Activated T-cell treated with anti-CD3 and anti-CD28 coated beads, Interleukin-2, amount 50 U/mL, for 4 hours (primary cell): ENCODE data around the gene FGF21. TPM values are rescaled to one million over a fixed set of nuclear protein-coding genes. Genes with fewer than 3 reads are reported as not detected.
"Not testable (repeated sequence)": the region's sequence is repeated elsewhere in the genome, so short reads cannot be mapped to it uniquely, and the experiment has no call there.

ENCODE experiments used
- ATAC-seq, 2 donors: fragments of 200-7000 bp; cut with Tn5 transposase; one replicate each; pipeline ENCODE4 v1.10.0; 2021
- DNase-seq: peaks from one replicate; pipeline ENCODE4 v3.0.0-alpha.2; 2020
- H3K27me3 Mint-ChIP-seq: one replicate; pipeline ENCODE4 v1.8.0; 2021; ENCODE audit warnings: low read depth, mixed read lengths
- H3K36me3 Mint-ChIP-seq: one replicate; pipeline ENCODE4 v1.8.0; 2022; ENCODE audit warnings: mixed read lengths; ENCODE audit not compliant: insufficient read depth
- H3K4me1 Mint-ChIP-seq: one replicate; pipeline ENCODE4 v1.8.0; 2021; ENCODE audit warnings: low read depth, mixed read lengths
- H3K4me3 Mint-ChIP-seq: one replicate; pipeline ENCODE4 v1.8.0; 2021; ENCODE audit warnings: mild to moderate bottlenecking, moderate library complexity, mixed read lengths
- H3K9me3 Mint-ChIP-seq: one replicate; pipeline ENCODE4 v1.8.0; 2021; ENCODE audit warnings: mixed read lengths
- total RNA-seq, 3 donors: library from RNA; stranded (reverse); gene quantifications; one replicate each; pipeline ENCODE4 v1.2.1, GENCODE V29; 2021

The FGF21 gene
- total RNA-seq, 3 donors from 2014 or later = not detected

DNA sequence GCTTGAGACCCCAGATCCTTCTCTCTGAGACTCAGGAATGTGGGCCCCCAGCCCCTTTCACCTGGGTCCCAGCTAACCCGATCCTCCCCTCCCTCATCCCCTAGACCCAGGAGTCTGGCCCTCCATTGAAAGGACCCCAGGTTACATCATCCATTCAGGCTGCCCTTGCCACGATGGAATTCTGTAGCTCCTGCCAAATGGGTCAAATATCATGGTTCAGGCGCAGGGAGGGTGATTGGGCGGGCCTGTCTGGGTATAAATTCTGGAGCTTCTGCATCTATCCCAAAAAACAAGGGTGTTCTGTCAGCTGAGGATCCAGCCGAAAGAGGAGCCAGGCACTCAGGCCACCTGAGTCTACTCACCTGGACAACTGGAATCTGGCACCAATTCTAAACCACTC is 463 bp downstream of the FGF21 start:
- ATAC-seq (no peak), DNase-seq (no peak)
- Mint-ChIP-seq H3K4me3 (no peak overlapping the region), H3K4me1 (peaks cover 18% of the 10 kb centered on the region), H3K9me3 (no peaks in the 10 kb centered on the region), H3K27me3 (peaks cover 31% of the 10 kb centered on the region), H3K36me3 (no peaks in the 10 kb centered on the region)

- DNase-seq (no peak), ATAC-seq (no peak)
- Mint-ChIP-seq H3K4me1 (peaks cover 15% of the 10 kb centered on the region), H3K27me3 (peaks cover 27% of the 10 kb centered on the region), H3K36me3 (no peaks in the 10 kb centered on the region), H3K9me3 (no peaks in the 10 kb centered on the region), H3K4me3 (no peak overlapping the region)
These were observed 888 bp downstream of the FGF21 start for GRCh38 chr19:48756212-48756611.

DNA sequence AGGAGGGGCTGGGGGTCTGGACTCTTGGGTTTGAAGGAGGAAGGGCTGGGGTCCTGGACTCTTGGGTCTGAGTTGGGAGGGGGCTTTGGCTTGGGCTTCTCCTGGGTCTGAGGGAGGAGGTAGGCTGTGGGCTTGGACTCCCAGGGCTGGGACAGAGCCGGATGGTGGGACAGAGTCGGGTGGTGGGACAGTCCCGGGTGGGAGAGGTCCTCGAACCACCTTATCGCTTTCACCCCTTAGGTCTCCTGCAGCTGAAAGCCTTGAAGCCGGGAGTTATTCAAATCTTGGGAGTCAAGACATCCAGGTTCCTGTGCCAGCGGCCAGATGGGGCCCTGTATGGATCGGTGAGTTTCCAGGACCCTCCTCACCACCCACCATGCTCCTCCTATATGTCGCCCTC is 1.4 kb downstream of the FGF21 start:
- no peak for ATAC-seq
- H3K4me1 Mint-ChIP-seq = peaks cover 14% of the 10 kb centered on the region
- no peaks in the 10 kb centered on the region for H3K9me3 Mint-ChIP-seq
- DNase-seq = no peak
- H3K27me3 Mint-ChIP-seq = peaks cover 25% of the 10 kb centered on the region
- H3K36me3 Mint-ChIP-seq = no peaks in the 10 kb centered on the region
- H3K4me3 Mint-ChIP-seq = no peak overlapping the region

GRCh38 chr19:48757089-48757675 is 1.9 kb downstream of the FGF21 start:
- no peaks in the 10 kb centered on the region for H3K9me3 Mint-ChIP-seq
- H3K36me3 Mint-ChIP-seq = no peaks in the 10 kb centered on the region
- H3K27me3 Mint-ChIP-seq = peaks cover 23% of the 10 kb centered on the region
- ATAC-seq (no peak), DNase-seq (no peak)
- H3K4me3 Mint-ChIP-seq = no peak overlapping the region
- H3K4me1 Mint-ChIP-seq = peaks cover 12% of the 10 kb centered on the region

- no peak overlapping the region for H3K4me3 Mint-ChIP-seq
- DNase-seq = no peak
- no peak for ATAC-seq
- peaks cover 25% of the 10 kb centered on the region for H3K27me3 Mint-ChIP-seq
- H3K4me1 Mint-ChIP-seq = peaks cover 10% of the 10 kb centered on the region
- no peaks in the 10 kb centered on the region for H3K36me3 Mint-ChIP-seq
- no peaks in the 10 kb centered on the region for H3K9me3 Mint-ChIP-seq
These were observed 2.4 kb downstream of the FGF21 start for GRCh38 chr19:48757741-48758144.

- no peaks in the 10 kb centered on the region for H3K9me3 Mint-ChIP-seq
- peaks cover 4% of the 10 kb centered on the region for H3K4me1 Mint-ChIP-seq
- H3K27me3 Mint-ChIP-seq = peaks cover 10% of the 10 kb centered on the region
- DNase-seq = no peak
- H3K4me3 Mint-ChIP-seq = no peak overlapping the region
- H3K36me3 Mint-ChIP-seq = no peaks in the 10 kb centered on the region
- peak in 1 of 2 donors; percentile 48 for ATAC-seq
These were observed 5.3 kb downstream of the FGF21 start for GRCh38 chr19:48760504-48761205.

- H3K27me3 Mint-ChIP-seq = peaks cover 12% of the 10 kb centered on the region
- not testable (repeated sequence) for H3K4me1 Mint-ChIP-seq
These were observed 10.5 kb downstream of the FGF21 start for GRCh38 chr19:48765816-48766215.

GRCh38 chr19:48768171-48768753 is 12.9 kb downstream of the FGF21 start:
- H3K9me3 Mint-ChIP-seq, ATAC-seq, DNase-seq, H3K36me3 Mint-ChIP-seq, H3K4me1 Mint-ChIP-seq, H3K4me3 Mint-ChIP-seq: not testable (repeated sequence)
- H3K27me3 Mint-ChIP-seq = peaks cover 15% of the 10 kb centered on the region

More at GRCh38 chr19:48765816-48766215, 10.5 kb downstream of the FGF21 start:
- H3K36me3 Mint-ChIP-seq, ATAC-seq, H3K9me3 Mint-ChIP-seq, H3K4me3 Mint-ChIP-seq, DNase-seq: not testable (repeated sequence)

GRCh38 chr19:48768994-48769713 is 13.8 kb downstream of the FGF21 start:
- ATAC-seq (no peak), DNase-seq (no peak)
- Mint-ChIP-seq H3K4me1 (no peaks in the 10 kb centered on the region), H3K36me3 (no peaks in the 10 kb centered on the region), H3K27me3 (peaks cover 15% of the 10 kb centered on the region), H3K9me3 (no peaks in the 10 kb centered on the region), H3K4me3 (no peak overlapping the region)

DNA sequence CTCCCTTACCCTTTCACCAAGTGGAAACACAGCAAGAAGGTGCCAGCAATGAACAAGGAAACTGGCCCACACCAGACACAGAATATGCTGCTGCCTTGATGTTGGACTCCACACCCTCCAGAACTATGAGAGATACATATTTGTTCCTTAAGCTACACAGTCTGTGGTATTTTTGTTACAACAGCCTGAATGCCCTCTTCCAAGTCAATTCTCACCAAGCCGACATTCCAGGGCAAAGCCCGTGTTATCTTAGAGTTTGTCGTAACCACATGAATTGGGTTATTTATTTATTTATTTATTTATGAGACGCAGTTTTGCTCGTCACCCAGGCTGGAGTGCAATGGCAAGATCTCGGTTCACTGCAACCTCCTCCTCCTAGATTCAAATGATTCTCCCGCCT is 14.9 kb downstream of the FGF21 start:
- Mint-ChIP-seq H3K27me3 (peaks cover 15% of the 10 kb centered on the region), H3K36me3 (no peaks in the 10 kb centered on the region), H3K4me1 (no peaks in the 10 kb centered on the region), H3K4me3 (no peak overlapping the region), H3K9me3 (no peaks in the 10 kb centered on the region)
- ATAC-seq (no peak), DNase-seq (no peak)

DNA sequence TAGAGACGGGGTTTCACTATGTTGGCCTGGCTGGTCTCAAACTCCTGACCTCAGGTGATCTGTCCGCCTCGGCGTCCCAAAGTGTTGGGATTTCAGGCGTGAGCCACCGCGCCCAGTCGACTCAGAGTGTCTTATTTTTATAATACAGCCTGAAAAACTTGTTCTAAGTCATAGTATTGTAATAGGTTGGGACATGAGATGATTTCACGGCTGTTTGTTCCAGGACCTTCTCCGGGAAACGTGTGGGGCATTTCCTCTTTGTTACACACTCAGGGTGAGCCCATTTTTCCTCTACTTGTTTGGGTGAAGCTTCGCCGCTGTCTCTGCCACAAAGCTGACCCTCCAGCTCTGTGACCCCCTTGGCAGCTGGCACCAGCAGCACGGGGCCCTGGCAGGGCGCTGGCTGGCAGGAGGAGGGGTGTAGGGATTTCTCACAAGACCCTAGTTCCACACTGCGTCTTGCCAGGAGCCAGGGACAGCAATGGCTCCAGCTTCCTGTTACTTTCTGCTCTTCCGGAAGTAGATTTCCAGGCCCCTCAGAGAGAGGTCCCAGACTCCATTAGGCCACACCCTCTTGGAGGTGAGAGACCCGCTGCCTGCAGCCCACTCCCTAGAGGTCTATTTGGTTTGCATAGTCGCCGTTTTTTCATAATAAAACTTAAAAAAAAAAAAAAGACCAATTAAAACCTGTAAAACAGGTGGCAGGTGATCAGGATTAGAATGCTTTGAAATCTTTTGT is 15.6 kb downstream of the FGF21 start:
- Mint-ChIP-seq H3K36me3 (no peaks in the 10 kb centered on the region), H3K4me1 (no peaks in the 10 kb centered on the region), H3K4me3 (no peak overlapping the region), H3K27me3 (peaks cover 13% of the 10 kb centered on the region), H3K9me3 (no peaks in the 10 kb centered on the region)
- DNase-seq (no peak), ATAC-seq (no peak)

DNA sequence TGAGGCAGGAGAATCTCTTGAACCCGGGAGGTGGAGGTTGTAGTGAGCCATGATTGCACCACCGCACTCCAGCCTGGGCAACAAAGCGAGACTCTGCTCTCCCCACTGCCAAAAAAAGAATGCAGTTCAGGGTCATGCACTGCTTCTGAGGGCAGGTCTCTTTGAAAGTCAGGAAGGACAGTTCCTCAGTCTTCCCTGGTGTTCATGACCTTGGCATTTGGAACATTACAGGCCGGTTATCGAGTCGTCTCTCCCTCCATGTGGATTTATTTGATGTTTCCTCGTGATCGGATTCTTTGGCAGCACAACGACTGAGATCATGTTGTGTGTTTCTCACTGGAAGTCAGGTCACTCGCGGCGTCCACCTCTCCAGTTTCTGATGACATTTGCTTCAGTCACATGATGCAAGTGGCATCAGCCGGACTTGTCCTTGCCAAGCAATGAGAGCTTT is 17.2 kb downstream of the FGF21 start:
- H3K4me1 Mint-ChIP-seq = no peaks in the 10 kb centered on the region
- peaks cover 10% of the 10 kb centered on the region for H3K27me3 Mint-ChIP-seq
- no peaks in the 10 kb centered on the region for H3K9me3 Mint-ChIP-seq
- ATAC-seq = no peak
- no peak for DNase-seq
- H3K36me3 Mint-ChIP-seq = no peaks in the 10 kb centered on the region
- no peak overlapping the region for H3K4me3 Mint-ChIP-seq

- peaks cover 3% of the 10 kb centered on the region for H3K27me3 Mint-ChIP-seq
- DNase-seq = no peak
- ATAC-seq = no peak
- H3K36me3 Mint-ChIP-seq = no peaks in the 10 kb centered on the region
- no peak overlapping the region for H3K4me3 Mint-ChIP-seq
- no peaks in the 10 kb centered on the region for H3K9me3 Mint-ChIP-seq
- peaks cover 2% of the 10 kb centered on the region for H3K4me1 Mint-ChIP-seq
These were observed 21.8 kb downstream of the FGF21 start for GRCh38 chr19:48777139-48777538.

DNA sequence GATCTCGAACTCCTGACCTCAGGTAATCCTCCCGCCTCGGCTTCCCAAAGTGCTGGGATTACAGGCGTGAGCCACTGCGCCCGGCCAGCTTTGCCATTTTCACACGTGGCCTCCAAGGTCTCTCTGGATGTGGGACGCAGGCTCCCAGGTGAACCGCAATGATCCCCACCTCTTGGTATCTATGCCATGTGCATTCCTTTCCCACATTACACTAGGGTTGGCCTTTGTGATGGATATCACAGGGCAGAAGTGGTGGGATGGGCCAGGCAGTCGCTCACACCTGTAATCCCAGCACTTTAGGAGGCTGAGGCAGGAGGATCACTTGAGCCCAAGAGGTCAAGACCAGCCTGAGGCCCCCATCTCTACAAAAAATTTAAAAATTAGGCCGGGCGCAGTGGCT is 22.4 kb downstream of the FGF21 start:
- Mint-ChIP-seq H3K4me3 (no peak overlapping the region), H3K9me3 (no peaks in the 10 kb centered on the region), H3K4me1 (peaks cover 5% of the 10 kb centered on the region), H3K27me3 (peaks cover 4% of the 10 kb centered on the region), H3K36me3 (no peaks in the 10 kb centered on the region)
- DNase-seq (no peak), ATAC-seq (no peak)
